Measurements from ENCODE around the gene E2F4.

E2F4 gene, protein sequence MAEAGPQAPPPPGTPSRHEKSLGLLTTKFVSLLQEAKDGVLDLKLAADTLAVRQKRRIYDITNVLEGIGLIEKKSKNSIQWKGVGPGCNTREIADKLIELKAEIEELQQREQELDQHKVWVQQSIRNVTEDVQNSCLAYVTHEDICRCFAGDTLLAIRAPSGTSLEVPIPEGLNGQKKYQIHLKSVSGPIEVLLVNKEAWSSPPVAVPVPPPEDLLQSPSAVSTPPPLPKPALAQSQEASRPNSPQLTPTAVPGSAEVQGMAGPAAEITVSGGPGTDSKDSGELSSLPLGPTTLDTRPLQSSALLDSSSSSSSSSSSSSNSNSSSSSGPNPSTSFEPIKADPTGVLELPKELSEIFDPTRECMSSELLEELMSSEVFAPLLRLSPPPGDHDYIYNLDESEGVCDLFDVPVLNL

DNA sequence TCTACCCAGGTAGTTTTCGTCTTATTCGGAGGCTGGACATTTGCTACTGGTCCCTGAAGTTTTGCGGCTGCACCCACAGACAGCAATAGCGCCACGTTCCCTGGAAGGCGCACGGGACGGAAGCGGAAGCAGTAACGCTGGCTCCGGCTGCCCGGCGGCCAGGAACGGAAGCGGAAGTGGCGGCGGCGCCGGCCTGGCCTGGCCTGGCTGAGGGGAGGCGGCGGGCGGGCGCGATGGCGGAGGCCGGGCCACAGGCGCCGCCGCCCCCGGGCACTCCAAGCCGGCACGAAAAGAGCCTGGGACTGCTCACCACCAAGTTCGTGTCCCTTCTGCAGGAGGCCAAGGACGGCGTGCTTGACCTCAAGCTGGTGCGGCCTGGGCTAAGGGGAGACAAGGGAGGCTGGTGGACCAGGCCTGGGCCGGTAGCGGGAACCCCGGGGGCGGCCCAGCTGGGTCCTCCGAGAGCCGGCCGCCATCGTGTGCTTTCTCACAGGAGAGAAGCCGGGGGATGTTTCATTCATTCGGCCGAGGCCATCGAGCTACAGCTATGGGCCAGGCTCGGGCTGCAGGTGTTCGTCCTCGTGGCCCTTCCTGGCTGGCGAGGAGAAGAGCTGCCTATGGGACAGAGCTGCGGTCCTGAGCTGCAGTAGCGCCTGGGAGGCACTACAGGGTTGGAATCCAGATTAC lies at the start of gene E2F4:
E2F4 (plus strand) TSS at position 161 of the 687 bp plus-strand sequence; CDS start at position 234, 73 bp downstream.
- H3K27ac ChIP-seq = peak within 1 kb of the TSS; percentile 54
- H3K27me3 ChIP-seq (replicated peaks) = no peaks in the 10 kb centered on the region
- TF ChIP-seq CTCF (IDR thresholded peaks at IDR 0.05; ENCODE audit: low read depth, low read length, missing control alignments) = no peak
- in situ Hi-C loops (cut with HindIII; ENCODE audit: low pct_ligation_motif_present, low sequenced_read_pairs) = no loop called here
- peak; percentile 79 for DNase-seq
- H3K4me3 ChIP-seq (ENCODE audit: low read depth, low read length) = peak within 1 kb of the TSS; percentile 94
- peaks cover 37% of the 10 kb centered on the region for H3K36me3 ChIP-seq (replicated peaks)

- DNase-seq = no peak
- peaks cover 61% of the 10 kb centered on the region for H3K36me3 ChIP-seq (replicated peaks)
- no peak for TF ChIP-seq CTCF (IDR thresholded peaks at IDR 0.05; ENCODE audit: low read depth, low read length, missing control alignments)
- H3K27me3 ChIP-seq (replicated peaks) = no peaks in the 10 kb centered on the region
- no peak overlapping the region for H3K4me3 ChIP-seq (ENCODE audit: low read depth, low read length)
- in situ Hi-C loops (cut with HindIII; ENCODE audit: low pct_ligation_motif_present, low sequenced_read_pairs) = no loop called here
- no peak overlapping the region for H3K27ac ChIP-seq
These were observed 49.6 kb upstream of the E2F4 start for GRCh38 chr16:67142342-67142741.

- Histone ChIP-seq H3K27me3 (replicated peaks) (no peaks in the 10 kb centered on the region), H3K27ac (no peak overlapping the region), H3K4me3 (ENCODE audit: low read depth, low read length) (no peak overlapping the region), H3K36me3 (replicated peaks) (peaks cover 57% of the 10 kb centered on the region)
- no peak for DNase-seq
- in situ Hi-C loops (cut with HindIII; ENCODE audit: low pct_ligation_motif_present, low sequenced_read_pairs) = no loop called here
- no peak for TF ChIP-seq CTCF (IDR thresholded peaks at IDR 0.05; ENCODE audit: low read depth, low read length, missing control alignments)
These were observed 47.0 kb upstream of the E2F4 start for GRCh38 chr16:67144943-67145342.

GRCh38 chr16:67145746-67146145 lies 46.2 kb upstream of the E2F4 start:
- H3K4me3 ChIP-seq (ENCODE audit: low read depth, low read length) = no peak overlapping the region
- no peaks in the 10 kb centered on the region for H3K27me3 ChIP-seq (replicated peaks)
- DNase-seq = no peak
- no peak for TF ChIP-seq CTCF (IDR thresholded peaks at IDR 0.05; ENCODE audit: low read depth, low read length, missing control alignments)
- in situ Hi-C loops (cut with HindIII; ENCODE audit: low pct_ligation_motif_present, low sequenced_read_pairs) = no loop called here
- no peak overlapping the region for H3K27ac ChIP-seq
- peaks cover 51% of the 10 kb centered on the region for H3K36me3 ChIP-seq (replicated peaks)

- peak; percentile 26 for TF ChIP-seq CTCF (IDR thresholded peaks at IDR 0.05; ENCODE audit: low read depth, low read length, missing control alignments)
- H3K27me3 ChIP-seq (replicated peaks) = no peaks in the 10 kb centered on the region
- DNase-seq = no peak
- in situ Hi-C loops (cut with HindIII; ENCODE audit: low pct_ligation_motif_present, low sequenced_read_pairs) = no loop called here
- H3K27ac ChIP-seq = no peak overlapping the region
- H3K36me3 ChIP-seq (replicated peaks) = peaks cover 44% of the 10 kb centered on the region
- no peak overlapping the region for H3K4me3 ChIP-seq (ENCODE audit: low read depth, low read length)
These were observed 45.2 kb upstream of the E2F4 start for GRCh38 chr16:67146523-67147357.
